Measurements from ENCODE around the gene CAST.
"Not testable (repeated sequence)": the region's sequence is repeated elsewhere in the genome, so short reads cannot be mapped to it uniquely, and the experiment has no call there.

Gene CAST

GRCh38 chr5:96741891-96742309, 79.7 kb downstream of the CAST start:
- TF ChIP-seq CTCF (conservative IDR thresholded peaks at IDR 0.05; ENCODE audit: low read depth, low read length), result no peak
- DNase-seq (ENCODE audit: low read depth), result no peak
- H3K4me3 ChIP-seq (ENCODE audit: low read depth, low read length), result no peak overlapping the region

GRCh38 chr5:96742538-96742937, 80.4 kb downstream of the CAST start:
- H3K4me3 ChIP-seq (ENCODE audit: low read depth, low read length), result no peak overlapping the region
- no peak for DNase-seq (ENCODE audit: low read depth)
- TF ChIP-seq CTCF (conservative IDR thresholded peaks at IDR 0.05; ENCODE audit: low read depth, low read length), result no peak

GRCh38 chr5:96743065-96743768, 81.0 kb downstream of the CAST start:
- DNase-seq (ENCODE audit: low read depth), result peak; percentile 52
- no peak for TF ChIP-seq CTCF (conservative IDR thresholded peaks at IDR 0.05; ENCODE audit: low read depth, low read length)
- H3K4me3 ChIP-seq (ENCODE audit: low read depth, low read length), result no peak overlapping the region

- no peak for TF ChIP-seq CTCF (conservative IDR thresholded peaks at IDR 0.05; ENCODE audit: low read depth, low read length)
- no peak for DNase-seq (ENCODE audit: low read depth)
- no peak overlapping the region for H3K4me3 ChIP-seq (ENCODE audit: low read depth, low read length)
Observed at GRCh38 chr5:96743805-96744204, 81.6 kb downstream of the CAST start.

- DNase-seq (ENCODE audit: low read depth); H3K4me3 ChIP-seq (ENCODE audit: low read depth, low read length): not testable (repeated sequence)
Observed at GRCh38 chr5:96744218-96744617, 82.0 kb downstream of the CAST start.

GRCh38 chr5:96745025-96745424, 82.8 kb downstream of the CAST start:
- no peak for DNase-seq (ENCODE audit: low read depth)
- H3K4me3 ChIP-seq (ENCODE audit: low read depth, low read length), result no peak overlapping the region
- no peak for TF ChIP-seq CTCF (conservative IDR thresholded peaks at IDR 0.05; ENCODE audit: low read depth, low read length)

GRCh38 chr5:96745844-96746531, 83.8 kb downstream of the CAST start:
- DNase-seq (ENCODE audit: low read depth), result no peak
- H3K4me3 ChIP-seq (ENCODE audit: low read depth, low read length), result no peak overlapping the region
- no peak for TF ChIP-seq CTCF (conservative IDR thresholded peaks at IDR 0.05; ENCODE audit: low read depth, low read length)

All from choroid plexus epithelial cell (primary cell).